Caco-2 (cell line): ENCODE measurements around the gene PPM1L. TPM values are rescaled to one million over a fixed set of nuclear protein-coding genes. Genes with fewer than 3 reads are reported as not detected.
"Not testable (repeated sequence)": the region's sequence is repeated elsewhere in the genome, so short reads cannot be mapped to it uniquely, and the experiment has no call there.

Experiments used
- BruUV-seq: library from RNA; stranded (reverse); fragments of 400-500 nt; replicated peaks from 2 replicates; lab custom pipeline; 2021; lab: Mats Ljungman, UMichigan
- CTCF ChIA-PET: fragments of 300-600 bp; sonication (Branson Sonifier 250); formaldehyde crosslinking; loops from one replicate; lab custom pipeline; 2022; ENCODE audit warnings: antibody characterized with exemption; lab: Charles Lee
- POLR2A ChIA-PET: fragments of 300-600 bp; sonication (Branson Sonifier 250); formaldehyde crosslinking; loops from one replicate; lab custom pipeline; 2022; ENCODE audit warnings: antibody characterized with exemption; lab: Charles Lee
- DNase-seq, 2 experiments: peaks; one replicate each; pipeline versions ENCODE4 v3.0.0 to v3.0.0-alpha.2; 2020 to 2022
- H3K27me3 ChIP-seq: replicated peaks from 2 replicates; pipeline ENCODE4 v1.6.0; 2011; ENCODE audit warnings: low read length; ENCODE audit not compliant: control insufficient read depth, insufficient read depth
- H3K36me3 ChIP-seq: 2 replicates; pipeline ENCODE4 v1.5.1; 2011; ENCODE audit warnings: low read length; ENCODE audit not compliant: control insufficient read depth, insufficient read depth
- H3K4me1 ChIP-seq: fragments of 250-450 bp; sonication (Bioruptor Pico); 2 replicates; pipeline ENCODE4 v1.5.1; 2020; ENCODE audit warnings: mild to moderate bottlenecking
- H3K4me3 ChIP-seq: 2 replicates; pipeline ENCODE4 v1.5.1; 2011; ENCODE audit warnings: low read depth, mild to moderate bottlenecking, control low read depth, low read length
- H3K9me3 ChIP-seq: fragments of 250-450 bp; sonication (Bioruptor Pico); 2 replicates; pipeline ENCODE4 v1.5.1; 2020; ENCODE audit warnings: mild to moderate bottlenecking, moderate library complexity
- H3K27ac Mint-ChIP-seq: one replicate; pipeline ENCODE4 v1.8.0; 2022; ENCODE audit warnings: mixed read lengths; ENCODE audit not compliant: unreplicated experiment
- H3K27me3 Mint-ChIP-seq: one replicate; pipeline ENCODE4 v1.8.0; 2022; ENCODE audit warnings: mixed read lengths; ENCODE audit not compliant: insufficient read depth, unreplicated experiment
- H3K36me3 Mint-ChIP-seq: one replicate; pipeline ENCODE4 v1.8.0; 2022; ENCODE audit warnings: mild to moderate bottlenecking, mixed read lengths; ENCODE audit not compliant: insufficient read depth, unreplicated experiment
- H3K4me1 Mint-ChIP-seq: one replicate; pipeline ENCODE4 v1.8.0; 2022; ENCODE audit warnings: low read depth, mixed read lengths; ENCODE audit not compliant: unreplicated experiment
- H3K4me3 Mint-ChIP-seq: one replicate; pipeline ENCODE4 v1.8.0; 2022; ENCODE audit warnings: mild to moderate bottlenecking, moderate library complexity, mixed read lengths; ENCODE audit not compliant: unreplicated experiment
- H3K9me3 Mint-ChIP-seq: one replicate; pipeline ENCODE4 v1.8.0; 2022; ENCODE audit warnings: mixed read lengths; ENCODE audit not compliant: unreplicated experiment
- intact Hi-C: fragments of 100-400 bp; cut with micrococcal nuclease; formaldehyde crosslinking; loops from one replicate; pipeline ENCODE4 v1.10.0; 2022; ENCODE audit not compliant: unreplicated experiment
- total RNA-seq: library from RNA; stranded (reverse); gene quantifications from 2 replicates; pipeline ENCODE4 v1.2.3, GENCODE V29; 2022
- TF ChIP-seq, protein P1 (sequence below), 2 experiments: fragments of 200-600 bp in 1 of 2; IDR thresholded peaks; 1 replicate in 1 of 2; 2 replicates in 1 of 2; pipeline versions ENCODE4 v1.5.1 to v1.8.0; 2011 to 2022; ENCODE audit warnings: antibody characterized with exemption in 1 of 2, control low read depth in 1 of 2, inconsistent platforms in 1 of 2, low read depth in 1 of 2, low read length in 1 of 2, mild to moderate bottlenecking in 1 of 2, moderate library complexity in 1 of 2; ENCODE audit not compliant: insufficient read depth in 1 of 2, severe bottlenecking in 1 of 2, unreplicated experiment in 1 of 2

Gene PPM1L
- total RNA-seq, 1 experiment from 2014 or later = 2.0 TPM

DNA sequence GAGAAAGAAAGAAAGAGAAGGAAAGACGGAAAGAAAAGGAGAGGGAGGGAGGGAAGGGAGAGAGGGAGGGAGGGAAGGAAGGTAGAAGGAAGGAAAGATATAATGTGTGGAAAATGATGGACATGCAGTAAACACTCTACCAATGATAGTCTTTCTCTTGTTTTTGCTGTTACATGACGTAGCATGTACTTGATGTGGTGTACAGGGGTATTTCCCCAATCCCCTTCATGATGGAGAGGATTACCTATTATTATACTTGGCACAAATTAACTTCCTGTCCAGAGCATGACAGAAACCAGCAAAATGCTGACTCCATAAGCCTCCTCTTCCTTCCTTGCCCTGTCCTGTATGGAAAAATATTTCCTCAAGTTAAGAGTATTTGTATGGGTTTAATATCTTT, 224.7 kb downstream of the PPM1L start:
- H3K9me3 ChIP-seq = 0 out of 2 replicates have a peak, but pooled peaks cover 7% of the 10 kb centered on the region
- no peak for DNase-seq

GRCh38 chr3:160981217-160981938, 225.3 kb downstream of the PPM1L start:
- peaks cover 25% of the 10 kb centered on the region for H3K9me3 Mint-ChIP-seq

More for the DNA sequence above, 224.7 kb downstream of the PPM1L start:
- Histone ChIP-seq H3K27me3 (no peaks in the 10 kb centered on the region), H3K4me1 (no peaks in the 10 kb centered on the region), H3K36me3 (no peaks in the 10 kb centered on the region), H3K4me3 (no peak overlapping the region)
- BruUV-seq = no TSS peak
- Mint-ChIP-seq H3K36me3 (no peaks in the 10 kb centered on the region), H3K4me3 (no peak overlapping the region), H3K4me1 (no peaks in the 10 kb centered on the region), H3K27ac (no peak overlapping the region), H3K27me3 (no peaks in the 10 kb centered on the region), H3K9me3 (peaks cover 25% of the 10 kb centered on the region)
- TF ChIP-seq, protein P1, sequence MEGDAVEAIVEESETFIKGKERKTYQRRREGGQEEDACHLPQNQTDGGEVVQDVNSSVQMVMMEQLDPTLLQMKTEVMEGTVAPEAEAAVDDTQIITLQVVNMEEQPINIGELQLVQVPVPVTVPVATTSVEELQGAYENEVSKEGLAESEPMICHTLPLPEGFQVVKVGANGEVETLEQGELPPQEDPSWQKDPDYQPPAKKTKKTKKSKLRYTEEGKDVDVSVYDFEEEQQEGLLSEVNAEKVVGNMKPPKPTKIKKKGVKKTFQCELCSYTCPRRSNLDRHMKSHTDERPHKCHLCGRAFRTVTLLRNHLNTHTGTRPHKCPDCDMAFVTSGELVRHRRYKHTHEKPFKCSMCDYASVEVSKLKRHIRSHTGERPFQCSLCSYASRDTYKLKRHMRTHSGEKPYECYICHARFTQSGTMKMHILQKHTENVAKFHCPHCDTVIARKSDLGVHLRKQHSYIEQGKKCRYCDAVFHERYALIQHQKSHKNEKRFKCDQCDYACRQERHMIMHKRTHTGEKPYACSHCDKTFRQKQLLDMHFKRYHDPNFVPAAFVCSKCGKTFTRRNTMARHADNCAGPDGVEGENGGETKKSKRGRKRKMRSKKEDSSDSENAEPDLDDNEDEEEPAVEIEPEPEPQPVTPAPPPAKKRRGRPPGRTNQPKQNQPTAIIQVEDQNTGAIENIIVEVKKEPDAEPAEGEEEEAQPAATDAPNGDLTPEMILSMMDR (IDR thresholded peaks at IDR 0.05; ENCODE audit: insufficient read depth in 1 of 2, low read depth in 1 of 2, low read length in 1 of 2, severe bottlenecking in 1 of 2, unreplicated experiment in 1 of 2) = no peak
- intact Hi-C loops = no loop called here
- CTCF ChIA-PET = no interaction called here
- POLR2A ChIA-PET = no interaction called here

DNA sequence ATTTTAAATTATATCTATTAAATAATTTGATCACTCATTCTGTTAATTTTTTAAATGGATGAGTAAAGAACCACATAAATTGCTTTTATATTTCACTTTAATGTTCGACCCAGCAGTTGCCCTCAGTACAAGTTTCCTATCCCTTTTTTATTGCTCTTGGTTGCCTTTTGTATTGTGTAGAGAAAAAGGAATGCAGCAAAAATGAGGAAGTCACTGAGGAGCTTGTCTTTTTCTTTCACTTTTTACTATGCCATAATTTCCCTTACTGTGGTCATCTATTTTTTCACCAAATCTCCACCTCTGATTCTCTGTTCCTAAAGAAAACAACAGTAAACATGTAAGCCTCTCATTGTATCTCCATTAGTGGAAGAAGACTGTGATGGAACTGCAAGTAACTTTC, 226.5 kb downstream of the PPM1L start:
- no peaks in the 10 kb centered on the region for H3K36me3 Mint-ChIP-seq
- H3K27me3 Mint-ChIP-seq = no peaks in the 10 kb centered on the region
- TF ChIP-seq, protein P1 (IDR thresholded peaks at IDR 0.05; ENCODE audit: insufficient read depth in 1 of 2, low read depth in 1 of 2, low read length in 1 of 2, severe bottlenecking in 1 of 2, unreplicated experiment in 1 of 2) = no peak
- no peak overlapping the region for H3K4me3 Mint-ChIP-seq
- no peak for DNase-seq
- POLR2A ChIA-PET = no interaction called here
- peaks cover 25% of the 10 kb centered on the region for H3K9me3 Mint-ChIP-seq
- H3K4me1 ChIP-seq = no peaks in the 10 kb centered on the region
- H3K9me3 ChIP-seq = 0 out of 2 replicates have a peak, but pooled peaks cover 7% of the 10 kb centered on the region
- no TSS peak for BruUV-seq
- H3K27ac Mint-ChIP-seq = no peak overlapping the region
- H3K27me3 ChIP-seq = no peaks in the 10 kb centered on the region
- intact Hi-C loops = no loop called here
- CTCF ChIA-PET = no interaction called here
- H3K4me3 ChIP-seq = no peak overlapping the region
- no peaks in the 10 kb centered on the region for H3K4me1 Mint-ChIP-seq
- no peaks in the 10 kb centered on the region for H3K36me3 ChIP-seq

More at GRCh38 chr3:160981217-160981938, 225.3 kb downstream of the PPM1L start:
- DNase-seq = no peak
- H3K4me3 Mint-ChIP-seq = no peak overlapping the region
- no peaks in the 10 kb centered on the region for H3K36me3 Mint-ChIP-seq
- Histone ChIP-seq H3K27me3 (no peaks in the 10 kb centered on the region), H3K4me3 (no peak overlapping the region), H3K4me1 (no peaks in the 10 kb centered on the region), H3K9me3 (0 out of 2 replicates have a peak, but pooled peaks cover 7% of the 10 kb centered on the region), H3K36me3 (no peaks in the 10 kb centered on the region)
- no TSS peak for BruUV-seq
- TF ChIP-seq, protein P1 (IDR thresholded peaks at IDR 0.05; ENCODE audit: insufficient read depth in 1 of 2, low read depth in 1 of 2, low read length in 1 of 2, severe bottlenecking in 1 of 2, unreplicated experiment in 1 of 2) = no peak
- ChIA-PET CTCF (no interaction called here), POLR2A (no interaction called here)
- intact Hi-C loops = no loop called here
- no peaks in the 10 kb centered on the region for H3K27me3 Mint-ChIP-seq
- no peaks in the 10 kb centered on the region for H3K4me1 Mint-ChIP-seq
- no peak overlapping the region for H3K27ac Mint-ChIP-seq

GRCh38 chr3:160983900-160984299, 227.9 kb downstream of the PPM1L start:
- H3K9me3 ChIP-seq, H3K4me1 ChIP-seq, H3K36me3 Mint-ChIP-seq, CTCF ChIA-PET, intact Hi-C loops, H3K4me3 Mint-ChIP-seq, POLR2A ChIA-PET, BruUV-seq, H3K36me3 ChIP-seq, H3K4me3 ChIP-seq, H3K27ac Mint-ChIP-seq, H3K4me1 Mint-ChIP-seq, H3K27me3 ChIP-seq, H3K27me3 Mint-ChIP-seq: not testable (repeated sequence)
- peaks cover 25% of the 10 kb centered on the region for H3K9me3 Mint-ChIP-seq
- peak in 1 of 2 experiments; percentile 32 for DNase-seq
